ENCODE measurements around the gene FXYD2. TPM values are rescaled to one million over a fixed set of nuclear protein-coding genes. Genes with fewer than 3 reads are reported as not detected.

The FXYD2 gene
- total and polyA plus RNA-seq, 2 donors (not counting 3 experiments of a cell fraction or from before 2014, with no cell fraction given), result 0.99 to 1.8 TPM

- H3K4me2 ChIP-seq (ENCODE audit: insufficient read depth, low read length), result no peak overlapping the region
- FAIRE-seq (no peak), DNase-seq (ENCODE audit: low read depth, low spot score) (no peak)
- POLR2A ChIA-PET, result no interaction called here
- peaks cover 11 to 14% of the 10 kb centered on the region in 2 experiments for H3K27me3 ChIP-seq (ENCODE audit: control insufficient read depth in 2 of 2, insufficient read depth in 2 of 2, low read length in 2 of 2)
- no peak overlapping the region for H2AFZ ChIP-seq (ENCODE audit: low read depth, low read length)
- CTCF ChIA-PET, result no interaction called here
- H3K36me3 ChIP-seq (ENCODE audit: control insufficient read depth in 2 of 2, extremely low read depth in 1 of 2, insufficient read depth in 2 of 2, low read length in 2 of 2), result no peaks in the 10 kb centered on the region
- H3K9me3 ChIP-seq (replicated peaks; ENCODE audit: control insufficient read depth, insufficient read depth, low read length), result no peaks in the 10 kb centered on the region
- dilution Hi-C loops (cut with MboI; ENCODE audit: extremely low pct_ligation_motif_present, low sequenced_read_pairs) (no loop called here), intact Hi-C loops (cut with micrococcal nuclease) (no loop called here)
- no peaks in the 10 kb centered on the region for H3K4me1 ChIP-seq (ENCODE audit: control insufficient read depth, extremely low read depth, insufficient read depth, low read length)
- no peak overlapping the region for H3K27ac ChIP-seq (ENCODE audit: insufficient read depth, low read depth, low read length)
- no peaks in the 10 kb centered on the region for H3K9me1 ChIP-seq (replicated peaks; ENCODE audit: control insufficient read depth, extremely low read depth, insufficient read depth, low read length)
- no peak for TF ChIP-seq POLR2AphosphoS5 (IDR thresholded peaks at IDR 0.05; ENCODE audit: insufficient read depth, low read depth, low read length)
- TF ChIP-seq JUN (IDR thresholded peaks at IDR 0.05; ENCODE audit: borderline replicate concordance, insufficient read depth, insufficient read length, low read depth), result no peak
- TF ChIP-seq, protein P1, sequence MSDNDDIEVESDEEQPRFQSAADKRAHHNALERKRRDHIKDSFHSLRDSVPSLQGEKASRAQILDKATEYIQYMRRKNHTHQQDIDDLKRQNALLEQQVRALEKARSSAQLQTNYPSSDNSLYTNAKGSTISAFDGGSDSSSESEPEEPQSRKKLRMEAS (IDR thresholded peaks at IDR 0.05; ENCODE audit: insufficient read depth, insufficient read length), result no peak
- TF ChIP-seq CTCF (IDR thresholded peaks at IDR 0.05; ENCODE audit: extremely low read depth in 1 of 2, insufficient read depth in 1 of 2, low read depth in 1 of 2, low read length in 2 of 2), result no peak
- no peak for TF ChIP-seq POLR2A (IDR thresholded peaks at IDR 0.05; ENCODE audit: low read depth, low read length)
- TF ChIP-seq FOS (IDR thresholded peaks at IDR 0.05; ENCODE audit: borderline replicate concordance, insufficient read depth, low read length), result no peak
- no peak for TF ChIP-seq GATA2 (IDR thresholded peaks at IDR 0.05; ENCODE audit: insufficient read depth, insufficient read length, low read depth, low read length)
- no peak for TF ChIP-seq EZH2 (IDR thresholded peaks at IDR 0.05; ENCODE audit: borderline replicate concordance, low read depth, low read length, severe bottlenecking)
- no peak for TF ChIP-seq MYC (IDR thresholded peaks at IDR 0.05; ENCODE audit: low read depth, low read length)
- BruUV-seq (replicated peaks), result no TSS peak
- H3K9ac ChIP-seq (replicated peaks; ENCODE audit: extremely low read depth, insufficient read depth, low read length), result no peak overlapping the region
- H3K4me3 ChIP-seq (replicated peaks in 1 of 3; ENCODE audit: insufficient read depth in 1 of 3, low read depth in 1 of 3, low read length in 3 of 3), result no peak overlapping the region
- no peaks in the 10 kb centered on the region for H3K79me2 ChIP-seq (ENCODE audit: control insufficient read depth, insufficient read depth, low read length)
- H4K20me1 ChIP-seq (replicated peaks; ENCODE audit: control insufficient read depth, extremely low read depth, insufficient read depth, low read length), result no peaks in the 10 kb centered on the region
These were observed 44.4 kb upstream of the FXYD2 start for GRCh38 chr11:117868815-117869561.

Data from endothelial cell of umbilical vein (primary cell).